HEK293 (cell line): ENCODE data around the gene SLC25A12.
A peak's percentile ranks its signal among the peaks of the same experiment; 100 is the strongest.

ENCODE experiments used
- AEBP2 ChIP-seq: fragments of 450-650 bp; formaldehyde crosslinking; IDR thresholded peaks from 2 replicates; pipeline ENCODE4 v1.5.1; 2016; ENCODE audit warnings: missing biosample characterization, missing genetic modification characterization, borderline replicate concordance
- ELK4 ChIP-seq: IDR thresholded peaks from 2 replicates; pipeline ENCODE4 v1.6.1; 2011; ENCODE audit warnings: mild to moderate bottlenecking, low read depth, low read length, borderline replicate concordance
- FEZF1 ChIP-seq: fragments of 450-650 bp; formaldehyde crosslinking; IDR thresholded peaks from 2 replicates; pipeline ENCODE4 v1.5.1; 2016; ENCODE audit warnings: missing biosample characterization, missing genetic modification characterization
- HOXA7 ChIP-seq: sonication (generic); formaldehyde crosslinking; IDR thresholded peaks from 2 replicates; pipeline ENCODE4 v1.8.1; 2022; ENCODE audit warnings: missing genetic modification reagents, borderline replicate concordance
- HOXC10 ChIP-seq: sonication (generic); formaldehyde crosslinking; IDR thresholded peaks from 2 replicates; pipeline ENCODE4 v1.8.1; 2023; ENCODE audit warnings: mild to moderate bottlenecking, missing genetic modification reagents
- KLF7 ChIP-seq: fragments of 450-650 bp; formaldehyde crosslinking; IDR thresholded peaks from 2 replicates; pipeline ENCODE4 v1.5.1; 2016; ENCODE audit warnings: missing biosample characterization, missing genetic modification characterization, borderline replicate concordance
- KLF9 ChIP-seq: fragments of 450-650 bp; formaldehyde crosslinking; IDR thresholded peaks from 2 replicates; pipeline ENCODE4 v1.5.1; 2016; ENCODE audit warnings: missing biosample characterization, missing genetic modification characterization, low read depth
- MEIS1 ChIP-seq: sonication (generic); formaldehyde crosslinking; IDR thresholded peaks from 2 replicates; pipeline ENCODE4 v1.8.1; 2022; ENCODE audit warnings: missing genetic modification reagents, mild to moderate bottlenecking, borderline replicate concordance
- SCRT1 ChIP-seq: fragments of 450-650 bp; formaldehyde crosslinking; IDR thresholded peaks from 2 replicates; pipeline ENCODE4 v1.5.1; 2016; ENCODE audit warnings: missing biosample characterization, missing genetic modification characterization, borderline replicate concordance
- SP3 ChIP-seq: fragments of 450-650 bp; formaldehyde crosslinking; IDR thresholded peaks from 2 replicates; pipeline ENCODE4 v1.5.1; 2016; ENCODE audit warnings: missing biosample characterization, missing genetic modification characterization
- ZBTB21 ChIP-seq: fragments of 450-650 bp; formaldehyde crosslinking; IDR thresholded peaks from 2 replicates; pipeline ENCODE4 v1.5.1; 2017; ENCODE audit warnings: missing biosample characterization, missing genetic modification characterization
- ZFP41 ChIP-seq: fragments of 450-650 bp; formaldehyde crosslinking; IDR thresholded peaks from 2 replicates; pipeline ENCODE4 v1.5.1; 2016; ENCODE audit warnings: missing biosample characterization, missing genetic modification characterization, borderline replicate concordance
- ZNF10 ChIP-seq: fragments of 450-650 bp; formaldehyde crosslinking; IDR thresholded peaks from 2 replicates; pipeline ENCODE4 v1.5.1; 2017; ENCODE audit warnings: missing biosample characterization, missing genetic modification characterization
- ZNF121 ChIP-seq: fragments of 450-650 bp; formaldehyde crosslinking; IDR thresholded peaks from 2 replicates; pipeline ENCODE4 v1.5.1; 2016; ENCODE audit warnings: missing biosample characterization, missing genetic modification characterization
- ZNF174 ChIP-seq: fragments of 450-650 bp; formaldehyde crosslinking; IDR thresholded peaks from 2 replicates; pipeline ENCODE4 v1.5.0; 2017; ENCODE audit warnings: missing biosample characterization, mild to moderate bottlenecking, missing genetic modification characterization
- ZNF175 ChIP-seq: fragments of 450-650 bp; formaldehyde crosslinking; IDR thresholded peaks from 2 replicates; pipeline ENCODE4 v1.5.1; 2016; ENCODE audit warnings: missing biosample characterization, missing genetic modification characterization
- ZNF184 ChIP-seq: fragments of 450-650 bp; IDR thresholded peaks from 2 replicates; pipeline ENCODE4 v1.5.1; 2018; ENCODE audit warnings: missing biosample characterization, mild to moderate bottlenecking, missing genetic modification characterization
- ZNF211 ChIP-seq: fragments of 450-650 bp; formaldehyde crosslinking; IDR thresholded peaks from 2 replicates; pipeline ENCODE4 v1.5.1; 2016; ENCODE audit warnings: low read depth, missing biosample characterization, missing genetic modification characterization
- ZNF24 ChIP-seq: fragments of 450-650 bp; formaldehyde crosslinking; IDR thresholded peaks from 2 replicates; pipeline ENCODE4 v1.5.1; 2016; ENCODE audit warnings: missing biosample characterization, missing genetic modification characterization
- ZNF302 ChIP-seq: fragments of 450-650 bp; formaldehyde crosslinking; IDR thresholded peaks from 2 replicates; pipeline ENCODE4 v1.5.1; 2016; ENCODE audit warnings: missing biosample characterization, missing genetic modification characterization, low read depth
- ZNF311 ChIP-seq: fragments of 450-650 bp; formaldehyde crosslinking; IDR thresholded peaks from 2 replicates; pipeline ENCODE4 v1.5.1; 2017; ENCODE audit warnings: missing biosample characterization, missing genetic modification characterization, borderline replicate concordance
- ZNF416 ChIP-seq: fragments of 450-650 bp; formaldehyde crosslinking; IDR thresholded peaks from 2 replicates; pipeline ENCODE4 v1.5.1; 2016; ENCODE audit warnings: missing biosample characterization, missing genetic modification characterization
- ZNF426 ChIP-seq: fragments of 450-650 bp; formaldehyde crosslinking; IDR thresholded peaks from 2 replicates; pipeline ENCODE4 v1.5.1; 2017; ENCODE audit warnings: missing biosample characterization, missing genetic modification characterization, mild to moderate bottlenecking, inconsistent platforms, moderate library complexity
- ZNF433 ChIP-seq: fragments of 450-650 bp; formaldehyde crosslinking; IDR thresholded peaks from 2 replicates; pipeline ENCODE4 v1.5.1; 2016; ENCODE audit warnings: missing biosample characterization, missing genetic modification characterization, low read depth
- ZNF473 ChIP-seq: fragments of 450-650 bp; formaldehyde crosslinking; IDR thresholded peaks from 2 replicates; pipeline ENCODE4 v1.5.1; 2017; ENCODE audit warnings: missing biosample characterization, missing genetic modification characterization
- ZNF48 ChIP-seq: fragments of 450-650 bp; formaldehyde crosslinking; IDR thresholded peaks from 2 replicates; pipeline ENCODE4 v1.5.1; 2016; ENCODE audit warnings: missing biosample characterization, missing genetic modification characterization
- ZNF501 ChIP-seq: fragments of 450-650 bp; formaldehyde crosslinking; IDR thresholded peaks from 2 replicates; pipeline ENCODE4 v1.5.1; 2016; ENCODE audit warnings: missing biosample characterization, missing genetic modification characterization
- ZNF513 ChIP-seq: fragments of 450-650 bp; IDR thresholded peaks from 2 replicates; pipeline ENCODE4 v1.5.1; 2018; ENCODE audit warnings: missing biosample characterization, missing genetic modification characterization
- ZNF521 ChIP-seq: fragments of 450-650 bp; formaldehyde crosslinking; IDR thresholded peaks from 2 replicates; pipeline ENCODE4 v1.5.1; 2017; ENCODE audit warnings: missing biosample characterization, mild to moderate bottlenecking, missing genetic modification characterization
- ZNF530 ChIP-seq: fragments of 450-650 bp; formaldehyde crosslinking; IDR thresholded peaks from 2 replicates; pipeline ENCODE4 v1.5.1; 2016; ENCODE audit warnings: low read depth, missing biosample characterization, missing genetic modification characterization
- ZNF548 ChIP-seq: fragments of 450-650 bp; formaldehyde crosslinking; IDR thresholded peaks from 2 replicates; pipeline ENCODE4 v1.5.1; 2016; ENCODE audit warnings: missing biosample characterization, missing genetic modification characterization
- ZNF555 ChIP-seq: fragments of 450-650 bp; formaldehyde crosslinking; conservative IDR thresholded peaks from 2 replicates; pipeline ENCODE4 v1.5.1; 2017; ENCODE audit warnings: missing biosample characterization, mild to moderate bottlenecking, missing genetic modification characterization, inconsistent platforms
- ZNF610 ChIP-seq: fragments of 450-650 bp; formaldehyde crosslinking; IDR thresholded peaks from 2 replicates; pipeline ENCODE4 v1.5.1; 2016; ENCODE audit warnings: missing biosample characterization, missing genetic modification characterization, borderline replicate concordance
- ZNF701 ChIP-seq: fragments of 450-650 bp; formaldehyde crosslinking; IDR thresholded peaks from 2 replicates; pipeline ENCODE4 v1.5.1; 2016; ENCODE audit warnings: missing biosample characterization, missing genetic modification characterization
- ZNF776 ChIP-seq: fragments of 450-650 bp; formaldehyde crosslinking; IDR thresholded peaks from 2 replicates; pipeline ENCODE4 v1.5.0; 2017; ENCODE audit warnings: missing biosample characterization, missing genetic modification characterization, borderline replicate concordance
- ZNF843 ChIP-seq: fragments of 450-650 bp; formaldehyde crosslinking; IDR thresholded peaks from 2 replicates; pipeline ENCODE4 v1.5.1; 2016; ENCODE audit warnings: missing biosample characterization, missing genetic modification characterization
- ZXDB ChIP-seq: fragments of 450-650 bp; formaldehyde crosslinking; IDR thresholded peaks from 2 replicates; pipeline ENCODE4 v1.5.1; 2016; ENCODE audit warnings: missing biosample characterization, missing genetic modification characterization
- TF ChIP-seq, protein P1 (sequence below): fragments of 450-650 bp; formaldehyde crosslinking; IDR thresholded peaks from 2 replicates; pipeline ENCODE4 v1.5.1; 2017; ENCODE audit warnings: missing biosample characterization, missing genetic modification characterization

SLC25A12 gene

GRCh38 chr2:171893824-171894611 is at the start of gene SLC25A12 (continued):
- TF ChIP-seq, protein P1, sequence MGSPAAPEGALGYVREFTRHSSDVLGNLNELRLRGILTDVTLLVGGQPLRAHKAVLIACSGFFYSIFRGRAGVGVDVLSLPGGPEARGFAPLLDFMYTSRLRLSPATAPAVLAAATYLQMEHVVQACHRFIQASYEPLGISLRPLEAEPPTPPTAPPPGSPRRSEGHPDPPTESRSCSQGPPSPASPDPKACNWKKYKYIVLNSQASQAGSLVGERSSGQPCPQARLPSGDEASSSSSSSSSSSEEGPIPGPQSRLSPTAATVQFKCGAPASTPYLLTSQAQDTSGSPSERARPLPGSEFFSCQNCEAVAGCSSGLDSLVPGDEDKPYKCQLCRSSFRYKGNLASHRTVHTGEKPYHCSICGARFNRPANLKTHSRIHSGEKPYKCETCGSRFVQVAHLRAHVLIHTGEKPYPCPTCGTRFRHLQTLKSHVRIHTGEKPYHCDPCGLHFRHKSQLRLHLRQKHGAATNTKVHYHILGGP: no peak
- TF ChIP-seq ZNF174 (tag by site-specific recombination) (no peak), ZNF776 (tag by site-specific recombination) (no peak), HOXA7 (no peak), ZNF521 (tag by site-specific recombination) (no peak), ZBTB21 (tag by site-specific recombination) (no peak), KLF9 (tag by site-specific recombination) (peak; percentile 84), FEZF1 (tag by site-specific recombination) (0 out of 2 replicates have a peak, but pooled peaks have one; percentile 1), ZFP41 (tag by site-specific recombination) (no peak), ZNF473 (tag by site-specific recombination) (no peak), ZNF121 (tag by site-specific recombination) (no peak), ZNF843 (tag by site-specific recombination) (no peak), ZNF10 (tag by site-specific recombination) (no peak; the same call in 1 of the 2 replicates), ZNF548 (tag by site-specific recombination) (no peak), ZNF302 (tag by site-specific recombination) (no peak), AEBP2 (tag by site-specific recombination) (no peak), ZNF701 (tag by site-specific recombination) (no peak), ZNF513 (tag by site-specific recombination) (no peak), ZNF184 (tag by site-specific recombination) (no peak), MEIS1 (CRISPR knock-in tag) (no peak), KLF7 (tag by site-specific recombination) (no peak), ZNF311 (tag by site-specific recombination) (no peak), ZXDB (tag by site-specific recombination) (peak; percentile 40), SCRT1 (tag by site-specific recombination) (no peak), ZNF211 (tag by site-specific recombination) (no peak), ZNF24 (tag by site-specific recombination) (peak; percentile 36; the same call in 1 of the 2 replicates), ELK4 (no peak), ZNF48 (tag by site-specific recombination) (no peak), ZNF610 (tag by site-specific recombination) (no peak), ZNF555 (tag by site-specific recombination) (no peak), ZNF426 (tag by site-specific recombination) (no peak), ZNF175 (no peak), ZNF416 (tag by site-specific recombination) (no peak), HOXC10 (no peak), ZNF433 (no peak), ZNF530 (tag by site-specific recombination) (no peak), ZNF501 (tag by site-specific recombination) (no peak), SP3 (peak; percentile 22; the same call in 1 of the 2 replicates)
